Neutrophil (primary cell): ENCODE results near the gene DRD2.

Source experiments
- H3K27ac ChIP-seq: fragments of 200-600 bp; sonication (generic); 2 replicates; pipeline ENCODE4 v1.5.1; 2016; ENCODE audit warnings: mild to moderate bottlenecking, moderate library complexity
- H3K27me3 ChIP-seq: fragments of 200-600 bp; sonication (generic); 2 replicates; pipeline ENCODE4 v1.6.0; 2016; ENCODE audit warnings: mild to moderate bottlenecking
- H3K36me3 ChIP-seq: fragments of 200-600 bp; sonication (generic); 2 replicates; pipeline ENCODE4 v1.5.1; 2017
- H3K4me1 ChIP-seq, 2 experiments: fragments of 200-600 bp in 1 of 2; sonication (generic) in 1 of 2; 1 replicate in 1 of 2; 2 replicates in 1 of 2; pipeline versions ENCODE4 v1.5.1 to v1.6.1; 2013 to 2016; ENCODE audit warnings: low read depth in 1 of 2, low read length in 1 of 2, mild to moderate bottlenecking in 1 of 2, moderate library complexity in 1 of 2; ENCODE audit not compliant: control insufficient read depth in 1 of 2, insufficient read depth in 1 of 2
- H3K4me3 ChIP-seq, 2 experiments: fragments of 200-600 bp in 1 of 2; sonication (generic) in 1 of 2; 1 replicate in 1 of 2; 2 replicates in 1 of 2; pipeline ENCODE4 v1.5.1; 2013 to 2016; ENCODE audit warnings: low read depth in 1 of 2, low read length in 1 of 2, mild to moderate bottlenecking in 1 of 2, moderate library complexity in 1 of 2
- H3K9me3 ChIP-seq: fragments of 200-600 bp; sonication (generic); 2 replicates; pipeline ENCODE4 v1.5.1; 2016
- CTCF ChIP-seq: fragments of 200-600 bp; sonication (generic); IDR thresholded peaks from 2 replicates; pipeline ENCODE4 v1.5.1; 2016; ENCODE audit warnings: antibody characterized with exemption

The DRD2 gene

DNA sequence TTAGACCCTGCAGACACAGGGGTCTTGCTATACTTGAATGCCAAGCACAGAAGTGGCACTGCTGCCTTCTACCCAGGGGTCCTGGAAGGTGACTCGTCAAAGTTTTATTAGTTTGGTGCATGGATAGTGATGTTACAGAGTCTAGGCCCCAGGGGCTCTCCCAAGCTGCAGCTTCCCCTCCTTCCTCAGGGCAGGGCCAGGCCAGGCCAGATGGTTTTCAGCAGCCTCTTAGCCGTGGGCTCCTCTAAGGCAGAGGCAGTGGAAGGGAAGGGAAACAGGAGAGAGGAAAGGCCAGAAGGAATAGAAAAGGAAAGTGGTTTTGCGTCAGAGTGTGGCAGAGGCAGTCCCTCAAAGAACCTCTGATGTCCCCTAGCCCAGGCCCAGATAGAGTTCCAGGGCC lies 65.7 kb downstream of the DRD2 start:
- Histone ChIP-seq H3K27ac (no peak overlapping the region), H3K4me1 (no peaks in the 10 kb centered on the region), H3K27me3 (no peaks in the 10 kb centered on the region), H3K36me3 (no peaks in the 10 kb centered on the region), H3K9me3 (no peaks in the 10 kb centered on the region), H3K4me3 (no peak overlapping the region)
- no peak for TF ChIP-seq CTCF

- Histone ChIP-seq H3K27ac (no peak overlapping the region), H3K27me3 (no peaks in the 10 kb centered on the region), H3K36me3 (no peaks in the 10 kb centered on the region), H3K9me3 (no peaks in the 10 kb centered on the region), H3K4me1 (no peaks in the 10 kb centered on the region), H3K4me3 (no peak overlapping the region)
- TF ChIP-seq CTCF: no peak
These were observed 66.3 kb downstream of the DRD2 start for GRCh38 chr11:113408887-113409286.

- no peak overlapping the region for H3K27ac ChIP-seq
- no peaks in the 10 kb centered on the region for H3K36me3 ChIP-seq
- no peaks in the 10 kb centered on the region for H3K27me3 ChIP-seq
- H3K9me3 ChIP-seq: no peaks in the 10 kb centered on the region
- no peak for TF ChIP-seq CTCF
- no peaks in the 10 kb centered on the region for H3K4me1 ChIP-seq
- H3K4me3 ChIP-seq: no peak overlapping the region
These were observed 67.0 kb downstream of the DRD2 start for GRCh38 chr11:113408206-113408605.

GRCh38 chr11:113407163-113407562 lies 68.0 kb downstream of the DRD2 start:
- Histone ChIP-seq H3K36me3 (no peaks in the 10 kb centered on the region), H3K27ac (no peak overlapping the region), H3K27me3 (no peaks in the 10 kb centered on the region), H3K9me3 (no peaks in the 10 kb centered on the region), H3K4me1 (no peaks in the 10 kb centered on the region), H3K4me3 (no peak overlapping the region)
- no peak for TF ChIP-seq CTCF

DNA sequence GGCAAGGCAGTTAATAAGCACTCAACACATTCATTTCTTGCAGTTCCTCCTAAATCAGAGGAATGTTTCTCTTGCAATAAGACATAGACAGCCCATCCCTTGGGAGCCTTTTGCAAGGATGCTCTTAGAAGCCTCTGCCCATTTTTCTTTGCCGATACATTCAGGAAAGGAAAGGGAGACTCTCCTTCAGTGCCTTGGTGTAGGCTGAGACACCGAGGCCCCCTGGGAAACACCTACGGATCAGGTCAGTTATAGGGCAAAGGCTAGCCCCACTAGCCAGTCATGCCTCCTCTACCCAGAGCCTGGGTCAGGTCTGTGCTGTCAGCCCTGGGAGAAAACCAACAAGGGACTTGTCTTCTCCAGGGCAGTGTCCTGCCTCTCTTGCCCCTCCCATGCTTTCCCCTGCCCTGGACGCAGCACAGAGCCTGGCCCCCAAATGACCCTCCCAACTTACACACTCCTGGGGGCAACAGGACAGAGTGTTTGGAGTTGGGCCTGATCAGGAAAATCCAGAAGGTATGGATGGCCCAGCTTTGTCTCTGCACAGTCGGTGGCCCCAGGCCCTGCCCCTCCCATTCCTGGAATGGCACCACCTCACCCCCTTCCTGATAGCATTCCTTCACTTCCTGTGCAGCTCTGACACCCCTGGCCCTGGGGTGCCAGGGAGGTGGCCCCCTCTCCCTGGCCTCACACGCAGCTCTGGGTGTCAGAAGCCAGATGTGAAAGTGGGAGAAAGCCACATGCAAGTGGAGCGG lies 69.3 kb downstream of the DRD2 start:
- no peaks in the 10 kb centered on the region for H3K4me1 ChIP-seq
- no peak overlapping the region for H3K4me3 ChIP-seq
- no peak overlapping the region for H3K27ac ChIP-seq
- H3K9me3 ChIP-seq: no peaks in the 10 kb centered on the region
- H3K36me3 ChIP-seq: no peaks in the 10 kb centered on the region
- H3K27me3 ChIP-seq: no peaks in the 10 kb centered on the region
- no peak for TF ChIP-seq CTCF
